Caki2 (cell line): ENCODE data around the gene BCL2L14. TPM values are rescaled to one million over a fixed set of nuclear protein-coding genes. Genes with fewer than 3 reads are reported as not detected.
A peak's percentile ranks its signal among the peaks of the same experiment; 100 is the strongest.

Source experiments
- DNase-seq: peaks from one replicate; pipeline ENCODE4 v3.0.0-alpha.2; 2015; ENCODE audit warnings: low read depth
- in situ Hi-C: cut with HindIII; loops from 2 replicates; pipeline ENCODE4 v1.10.0; 2016; ENCODE audit warnings: low sequenced_read_pairs, low pct_unique_long_range_greater_than_20kb, mixed read lengths
- total RNA-seq: library from RNA; depleted of rRNA; stranded (reverse); fragments of >200 nt; shearing (Covaris generic); gene quantifications from 2 replicates; pipeline ENCODE4 v1.2.3, GENCODE V29; 2014; ENCODE audit warnings: low replicate concordance; rRNA removed

Gene BCL2L14, protein sequence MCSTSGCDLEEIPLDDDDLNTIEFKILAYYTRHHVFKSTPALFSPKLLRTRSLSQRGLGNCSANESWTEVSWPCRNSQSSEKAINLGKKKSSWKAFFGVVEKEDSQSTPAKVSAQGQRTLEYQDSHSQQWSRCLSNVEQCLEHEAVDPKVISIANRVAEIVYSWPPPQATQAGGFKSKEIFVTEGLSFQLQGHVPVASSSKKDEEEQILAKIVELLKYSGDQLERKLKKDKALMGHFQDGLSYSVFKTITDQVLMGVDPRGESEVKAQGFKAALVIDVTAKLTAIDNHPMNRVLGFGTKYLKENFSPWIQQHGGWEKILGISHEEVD
- total RNA-seq, result not detected in 2 replicates

DNA sequence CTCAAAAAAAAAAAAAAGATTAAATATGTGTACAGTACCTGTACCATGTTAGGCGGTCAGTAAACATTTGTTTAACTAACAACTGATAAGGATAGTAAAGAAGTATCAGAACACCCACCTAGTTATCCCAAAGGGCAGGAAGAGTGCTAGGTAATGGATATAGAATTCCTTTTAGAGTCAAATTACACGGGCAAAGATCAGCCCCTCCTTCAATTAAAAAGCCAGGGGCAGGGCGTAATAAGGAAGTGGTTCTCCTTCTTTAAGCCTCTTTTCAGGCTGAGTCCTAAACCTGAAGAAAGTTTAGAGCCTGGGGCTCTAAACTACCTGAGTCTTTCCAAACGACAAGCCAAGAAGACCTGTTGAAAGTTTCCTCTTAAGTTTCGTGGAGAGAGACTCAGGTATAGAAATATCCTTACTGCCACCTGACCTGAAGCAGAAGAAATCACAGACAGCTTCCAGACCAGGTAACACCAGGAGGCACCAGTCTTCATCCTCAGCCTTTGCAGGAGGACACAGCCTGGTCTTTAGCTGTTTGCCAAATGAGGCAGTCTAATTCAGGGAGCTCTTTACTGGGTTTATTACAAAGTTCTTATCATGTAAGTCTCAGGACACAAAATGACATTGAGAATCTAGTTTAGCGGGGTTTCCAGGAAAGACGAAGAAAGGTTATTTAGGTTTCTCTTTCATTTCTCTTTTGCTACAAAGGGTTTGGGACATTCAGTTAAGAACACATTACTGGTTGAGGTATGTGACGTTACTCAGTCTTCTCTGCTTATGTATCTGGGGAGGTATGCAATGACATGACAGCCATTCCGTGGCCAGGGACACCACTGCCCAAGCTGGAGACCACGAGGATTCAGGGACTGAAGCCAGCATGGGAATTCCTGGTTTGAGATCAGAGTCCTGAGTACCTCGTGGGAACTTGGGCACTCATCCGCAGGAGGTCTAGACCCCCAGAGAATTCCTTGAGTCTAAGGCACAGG is at the start of gene BCL2L14:
Gene BCL2L14, plus strand, starts transcription at position 266 of the 983 bp plus-strand sequence. CDS start 8,367 bp downstream, outside the sequence.
- no peak for DNase-seq
- in situ Hi-C loops, result no loop called here

DNA sequence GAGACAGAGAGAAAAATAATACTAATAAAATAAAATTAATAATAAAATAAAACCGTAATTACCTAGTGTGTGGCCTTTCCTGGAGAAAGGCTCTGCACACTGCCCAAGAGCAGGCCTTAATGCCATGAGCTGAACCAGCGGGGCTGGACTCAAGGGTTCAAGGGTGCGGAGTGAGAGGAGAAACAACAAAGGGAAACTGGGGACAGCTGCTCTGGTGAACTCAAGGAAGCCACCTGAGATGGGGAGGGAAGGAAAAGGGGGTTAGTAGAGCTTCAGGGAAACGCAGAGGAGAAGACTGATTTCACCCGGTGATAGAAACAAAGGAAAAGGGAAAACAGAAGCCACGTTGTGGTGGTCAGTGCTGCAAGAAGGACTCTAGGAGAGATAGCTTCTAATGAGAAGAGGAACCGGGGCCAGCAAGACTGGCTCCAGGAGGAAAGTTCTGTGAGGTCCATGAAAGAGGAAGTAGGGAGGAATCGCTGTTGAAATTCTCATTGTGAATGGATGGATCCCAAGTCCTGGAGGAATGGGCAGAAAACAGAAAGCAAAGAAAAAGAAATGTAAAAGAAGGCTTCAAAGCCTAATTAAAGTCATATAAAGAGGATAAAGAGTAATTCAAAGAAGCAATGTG is 48.3 kb upstream of the BCL2L14 start:
- in situ Hi-C loops, result no loop called here
- no peak for DNase-seq

- in situ Hi-C loops, result no loop called here
- no peak for DNase-seq
Measured at GRCh38 chr12:12023456-12023855, 47.3 kb upstream of the BCL2L14 start.

GRCh38 chr12:12024911-12025682 is 45.6 kb upstream of the BCL2L14 start:
- in situ Hi-C loops, result no loop called here
- DNase-seq, result no peak

DNA sequence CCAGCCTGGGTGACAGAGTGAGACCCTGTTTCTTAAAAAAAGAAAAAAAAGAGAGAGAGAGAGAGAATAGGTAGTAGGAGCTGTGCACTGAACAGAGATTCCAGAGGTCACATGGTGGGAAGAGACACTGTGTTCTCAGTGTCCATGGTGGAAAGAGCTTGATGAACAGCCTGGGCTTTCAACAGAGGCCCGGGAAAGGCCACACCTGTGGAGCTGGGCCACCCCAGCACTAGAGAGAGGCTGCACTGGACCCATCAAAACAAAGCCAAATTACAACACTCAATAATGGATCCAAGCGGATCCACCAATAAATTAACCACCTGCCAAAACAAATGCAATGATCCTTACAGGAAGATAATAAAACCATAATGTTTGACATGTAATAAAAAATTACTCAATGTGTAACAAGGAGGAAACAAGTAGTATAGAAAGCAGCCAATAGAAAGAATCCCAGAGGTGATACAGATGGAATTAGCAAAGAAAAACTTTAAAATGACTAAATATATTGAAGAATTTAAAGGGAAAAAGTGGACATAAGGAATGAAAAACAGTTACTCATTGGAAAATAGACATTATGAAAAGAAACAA is 44.8 kb upstream of the BCL2L14 start:
- in situ Hi-C loops, result no loop called here
- no peak for DNase-seq

DNA sequence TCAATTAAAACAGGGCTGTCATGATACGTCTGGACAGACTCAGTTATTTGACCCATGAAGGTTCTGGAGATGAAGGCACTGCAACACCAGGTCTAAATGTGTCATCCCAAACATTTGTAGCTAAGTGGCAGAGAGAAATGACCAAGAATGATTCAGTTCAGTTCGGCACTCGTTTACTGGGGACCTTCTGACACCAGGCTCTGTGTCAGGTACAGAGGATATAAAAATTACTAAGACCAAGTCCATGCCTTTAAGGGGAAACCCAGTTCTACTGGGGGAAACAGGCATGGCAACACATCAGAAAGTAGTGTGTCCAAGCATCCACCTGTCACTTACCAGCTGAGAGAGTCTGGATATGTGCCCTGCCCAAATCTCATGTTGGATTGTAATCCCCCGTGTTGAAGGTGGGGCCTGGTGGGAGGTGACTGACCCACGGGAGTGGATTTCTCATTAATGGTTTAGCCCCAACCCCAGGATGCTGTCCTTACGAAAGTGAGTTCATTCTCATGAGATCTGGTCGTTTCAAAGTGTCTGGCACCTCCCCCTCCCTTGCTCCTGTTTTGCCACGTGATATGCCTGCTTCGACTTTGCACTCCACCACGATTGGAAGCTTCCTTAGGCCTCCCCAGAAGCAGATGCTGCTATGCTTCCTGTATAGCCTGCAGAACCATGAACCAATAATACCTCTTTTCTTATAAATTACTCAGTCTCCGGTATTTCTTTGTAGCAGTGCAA is 41.9 kb upstream of the BCL2L14 start:
- in situ Hi-C loops, result no loop called here
- no peak for DNase-seq

DNA sequence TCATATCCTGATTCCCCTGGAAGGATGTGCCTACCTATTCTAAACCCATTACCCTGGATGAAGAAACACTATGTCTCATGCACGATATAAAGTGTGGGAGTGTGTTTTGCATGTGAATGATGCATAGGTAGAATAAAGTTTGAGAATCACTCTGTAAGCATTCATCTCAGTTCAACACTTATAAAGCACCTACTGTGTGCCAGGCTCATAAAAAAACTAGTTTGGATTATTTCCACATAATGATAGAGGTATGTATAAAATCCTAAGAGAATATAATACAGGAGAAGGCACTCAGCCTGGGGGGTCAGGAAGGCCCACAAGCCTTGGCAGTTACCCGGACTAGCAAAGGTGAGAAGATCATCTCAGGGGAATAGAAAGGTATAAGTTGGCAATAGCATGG is 41.1 kb upstream of the BCL2L14 start:
- in situ Hi-C loops, result no loop called here
- no peak for DNase-seq

GRCh38 chr12:12032260-12032791 is 38.4 kb upstream of the BCL2L14 start:
- in situ Hi-C loops, result no loop called here
- DNase-seq, result no peak

DNA sequence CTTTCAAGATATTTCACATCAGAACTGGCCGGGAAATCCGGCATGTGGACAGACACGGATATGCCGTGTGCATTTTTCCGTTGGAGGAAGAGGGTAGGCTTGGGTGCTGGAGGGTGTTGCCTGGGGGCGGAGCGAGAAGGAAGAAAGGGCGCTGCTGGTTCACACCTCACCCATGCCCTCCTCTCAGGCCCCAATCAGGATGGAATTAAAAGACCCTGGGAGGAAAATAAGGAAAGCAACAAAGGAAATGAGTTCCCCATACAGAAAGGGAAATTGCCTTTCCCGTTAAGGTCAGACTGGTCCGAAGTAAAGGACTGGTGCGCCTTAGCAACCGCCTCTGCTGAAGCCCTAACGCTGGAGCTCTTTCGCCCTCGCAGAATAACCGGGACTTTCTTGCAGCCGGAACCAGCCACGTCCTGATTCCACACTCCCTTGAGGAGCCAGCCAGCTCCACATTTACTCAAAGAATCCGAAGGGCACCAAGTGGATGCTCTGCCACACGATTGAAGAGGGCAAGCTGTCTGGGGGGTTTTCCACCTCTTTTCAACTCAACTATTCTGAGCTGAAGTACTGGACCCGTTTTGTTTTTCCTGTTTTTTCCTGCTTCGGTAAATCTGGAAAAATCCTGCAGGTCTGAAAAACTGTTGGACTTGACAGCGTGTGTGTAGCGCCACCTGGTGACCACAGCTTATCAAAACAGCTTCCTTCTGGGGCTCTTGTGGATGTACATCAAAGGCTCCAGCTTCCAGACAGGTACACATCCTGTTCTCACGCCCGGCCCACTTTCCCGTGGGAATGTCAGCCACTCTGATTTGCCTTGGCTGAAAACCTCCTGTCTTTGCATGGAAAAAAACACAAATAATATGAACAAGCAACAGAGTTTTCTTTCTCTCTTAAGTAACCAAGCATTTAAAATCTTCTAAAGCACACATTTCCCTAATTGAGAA is 37.6 kb upstream of the BCL2L14 start:
- peak; percentile 82 for DNase-seq
- in situ Hi-C loops, result no loop called here

- in situ Hi-C loops, result no loop called here
- no peak for DNase-seq
Measured at GRCh38 chr12:12033824-12034223, 36.9 kb upstream of the BCL2L14 start.

- DNase-seq, result no peak
- in situ Hi-C loops, result no loop called here
Measured at GRCh38 chr12:12034344-12034743, 36.4 kb upstream of the BCL2L14 start.

DNA sequence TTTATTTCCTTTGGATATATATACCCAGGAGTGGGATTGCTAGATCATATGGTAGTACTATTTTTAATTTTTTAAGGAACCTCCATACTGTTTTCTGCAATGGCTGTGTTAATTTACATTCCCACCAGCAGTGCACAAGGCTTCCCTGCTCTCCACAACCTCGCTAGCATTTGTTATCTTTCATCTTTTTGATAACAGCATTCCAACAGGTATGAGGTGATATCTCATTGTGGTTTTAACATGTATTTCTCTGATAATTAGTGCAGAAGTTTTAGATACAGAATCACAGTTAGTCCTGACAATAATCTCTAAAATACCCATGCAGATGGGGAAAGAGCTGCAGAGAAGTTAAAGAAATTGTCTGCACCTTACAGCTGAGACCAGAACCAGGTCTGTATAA is 35.5 kb upstream of the BCL2L14 start:
- in situ Hi-C loops, result no loop called here
- no peak for DNase-seq

GRCh38 chr12:12036901-12037300 is 33.8 kb upstream of the BCL2L14 start:
- DNase-seq, result no peak
- in situ Hi-C loops, result no loop called here

GRCh38 chr12:12039897-12040296 is 30.8 kb upstream of the BCL2L14 start:
- DNase-seq, result no peak
- in situ Hi-C loops, result no loop called here

GRCh38 chr12:12046401-12046800 is 24.3 kb upstream of the BCL2L14 start:
- DNase-seq, result no peak
- in situ Hi-C loops, result no loop called here

DNA sequence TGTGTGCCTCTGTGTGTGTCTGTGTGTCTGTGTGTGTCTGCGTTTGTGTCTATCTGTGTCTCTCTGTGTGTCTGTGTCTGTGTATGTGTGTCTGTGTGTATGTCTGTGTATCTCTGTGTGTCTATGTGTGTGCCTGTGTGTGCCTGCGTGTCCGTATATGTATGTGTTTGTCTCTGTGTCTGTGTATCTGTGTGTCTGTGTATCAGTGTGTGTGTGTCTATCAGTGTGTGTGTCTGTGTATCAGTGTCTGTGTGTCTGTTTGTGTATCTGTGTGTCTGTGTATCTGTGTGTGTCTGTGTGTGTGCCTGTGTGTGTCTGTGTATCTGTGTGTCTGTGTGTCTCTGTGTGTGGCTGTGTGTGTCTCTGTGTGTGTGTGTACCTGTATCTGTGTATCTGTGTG is 23.1 kb upstream of the BCL2L14 start:
- in situ Hi-C loops, result no loop called here
- DNase-seq, result no peak
